Right lobe of liver (tissue), 4 donors: ENCODE measurements around the gene AKAP12.

ENCODE experiments used
- CTCF ChIP-seq, 4 donors: fragments of 200-600 bp in 3 of 4; fragments of 450-650 bp in 1 of 4; IDR thresholded peaks; one replicate each; pipeline versions ENCODE4 v1.5.1 to v1.8.0; 2016 to 2022; ENCODE audit warnings: antibody characterized with exemption in 4 of 4, mild to moderate bottlenecking in 2 of 4
- POLR2A ChIP-seq: fragments of 450-650 bp; IDR thresholded peaks from one replicate; pipeline ENCODE4 v1.6.1; 2017; ENCODE audit warnings: antibody characterized with exemption, mild to moderate bottlenecking
- donor health status: DM: no; HTN: no; CAD: no.
- donor health status: DM: no; HTN: no; CAD: no.
- donor health status: DM: no; HTN: yes; CAD: no.

DNA sequence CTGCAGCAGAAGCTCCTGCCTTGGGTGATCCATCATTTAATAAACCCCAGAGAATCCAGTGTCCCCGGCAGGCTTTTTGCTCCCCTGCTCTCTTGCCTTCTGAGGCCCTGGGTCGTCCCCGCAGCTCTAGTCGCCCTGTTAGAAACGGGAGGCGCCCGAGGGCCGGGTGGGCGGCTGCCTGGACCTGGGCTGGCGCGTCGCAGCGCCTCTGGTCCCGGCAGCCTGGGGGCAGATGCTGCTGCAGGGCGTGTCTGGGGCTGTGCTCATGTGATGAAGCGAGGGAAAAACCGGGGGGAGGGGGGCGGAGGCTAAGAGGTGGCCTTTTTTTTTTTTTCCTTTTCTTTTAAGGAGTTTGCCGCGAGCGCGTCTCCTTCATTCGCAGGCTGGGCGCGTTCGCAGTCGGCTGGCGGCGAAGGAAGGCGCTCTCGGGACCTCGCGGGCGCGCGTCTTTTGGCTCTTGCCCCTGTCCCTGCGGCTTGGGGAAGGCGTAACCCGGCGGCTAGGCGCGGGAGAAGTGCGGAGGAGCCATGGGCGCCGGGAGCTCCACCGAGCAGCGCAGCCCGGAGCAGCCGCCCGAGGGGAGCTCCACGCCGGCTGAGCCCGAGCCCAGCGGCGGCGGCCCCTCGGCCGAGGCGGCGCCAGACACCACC, 394 bp downstream of the AKAP12 start:
- no peak for TF ChIP-seq CTCF (IDR thresholded peaks at IDR 0.05)
- no peak for TF ChIP-seq POLR2A
